ENCODE data around the gene SNX6.
"Not testable (repeated sequence)": the region's sequence is repeated elsewhere in the genome, so short reads cannot be mapped to it uniquely, and the experiment has no call there.

Gene SNX6

DNA sequence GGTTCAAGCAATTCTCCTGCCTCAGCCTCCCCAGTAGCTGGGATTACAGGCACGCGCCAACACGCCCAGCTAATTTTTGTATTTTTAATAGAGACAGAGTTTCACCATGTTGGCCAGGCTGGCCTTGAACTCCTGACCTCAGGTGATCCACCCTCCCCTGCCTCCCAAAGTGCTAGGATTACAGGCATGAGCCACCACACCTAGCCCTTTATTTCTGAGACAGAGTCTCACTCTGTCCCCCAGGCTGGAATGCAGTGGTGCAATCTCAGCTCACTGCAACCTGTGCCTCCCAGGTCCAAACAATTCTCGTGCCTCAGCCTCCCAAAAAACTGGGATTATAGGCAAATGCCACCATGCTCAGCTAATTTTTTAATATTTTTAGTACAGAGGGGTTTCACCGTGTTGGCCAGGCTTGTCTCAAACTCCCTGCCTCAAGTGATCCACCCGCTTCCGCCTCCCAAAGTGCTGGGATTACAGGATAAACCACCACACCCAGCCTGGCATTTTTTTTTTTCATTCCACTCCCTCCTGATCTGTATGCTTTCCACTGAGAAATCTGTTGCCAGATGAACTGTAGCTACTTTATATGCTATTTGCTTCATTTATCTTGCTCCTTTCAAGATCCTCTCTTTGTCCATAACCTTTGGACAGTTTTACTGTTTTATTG, 109.5 kb downstream of the SNX6 start:
- not testable (repeated sequence) for DNase-seq
